NCI-H1417 (cell line): Measurements from ENCODE around the gene PARP1.

ENCODE experiments used
- DNase-seq, 3 experiments: peaks; one replicate each; lab custom pipeline; 2025; lab: John Stamatoyannopoulos, UW

The PARP1 gene

GRCh38 chr1:226406401-226406881 is 1.5 kb downstream of the PARP1 start:
- DNase-seq: peak in 2 of 3 experiments; percentile 23 to 67

DNA sequence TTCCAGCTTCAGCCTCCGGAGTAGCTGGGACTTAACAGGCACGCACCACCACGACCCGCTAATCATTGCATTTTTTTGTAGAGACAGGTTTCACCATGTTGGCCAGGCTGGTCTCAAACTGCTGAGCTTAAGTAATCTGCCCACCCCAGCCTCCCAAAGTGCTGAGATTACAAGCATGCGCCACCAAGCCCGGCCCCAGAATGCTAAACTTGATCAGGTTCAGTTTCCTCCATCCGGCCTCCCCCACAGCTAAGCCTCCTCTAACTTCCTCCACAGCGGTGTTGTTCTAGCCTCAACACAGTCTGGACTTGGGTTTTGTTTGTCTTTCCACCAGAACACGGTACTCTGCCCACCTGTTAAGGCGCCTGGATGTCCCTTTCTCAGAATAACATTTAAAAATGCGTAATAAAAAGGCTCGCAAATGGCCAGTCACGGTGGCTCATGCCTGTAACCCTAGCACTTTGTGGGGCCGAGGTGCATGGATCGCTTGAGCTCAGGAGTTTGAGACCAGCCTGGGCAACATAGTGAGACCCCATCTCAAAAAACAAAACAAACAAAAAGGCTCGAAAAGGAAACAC is 2.4 kb downstream of the PARP1 start:
- DNase-seq: no peak

DNA sequence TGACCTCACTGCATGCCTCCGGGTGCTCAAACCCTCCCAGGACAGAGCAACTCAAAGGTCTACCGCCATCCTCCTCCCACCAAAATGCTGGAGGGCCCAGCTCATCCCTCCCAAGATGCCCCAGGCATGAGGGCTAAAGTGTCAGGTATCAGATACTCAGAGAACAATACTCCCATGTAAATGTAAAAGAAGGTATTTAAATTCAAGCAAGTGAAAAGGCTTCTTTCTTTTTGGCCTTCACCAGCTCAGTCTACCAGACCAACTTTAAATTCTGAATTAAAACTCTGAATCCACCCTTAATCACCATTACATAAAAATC is 3.0 kb downstream of the PARP1 start:
- no peak for DNase-seq

DNA sequence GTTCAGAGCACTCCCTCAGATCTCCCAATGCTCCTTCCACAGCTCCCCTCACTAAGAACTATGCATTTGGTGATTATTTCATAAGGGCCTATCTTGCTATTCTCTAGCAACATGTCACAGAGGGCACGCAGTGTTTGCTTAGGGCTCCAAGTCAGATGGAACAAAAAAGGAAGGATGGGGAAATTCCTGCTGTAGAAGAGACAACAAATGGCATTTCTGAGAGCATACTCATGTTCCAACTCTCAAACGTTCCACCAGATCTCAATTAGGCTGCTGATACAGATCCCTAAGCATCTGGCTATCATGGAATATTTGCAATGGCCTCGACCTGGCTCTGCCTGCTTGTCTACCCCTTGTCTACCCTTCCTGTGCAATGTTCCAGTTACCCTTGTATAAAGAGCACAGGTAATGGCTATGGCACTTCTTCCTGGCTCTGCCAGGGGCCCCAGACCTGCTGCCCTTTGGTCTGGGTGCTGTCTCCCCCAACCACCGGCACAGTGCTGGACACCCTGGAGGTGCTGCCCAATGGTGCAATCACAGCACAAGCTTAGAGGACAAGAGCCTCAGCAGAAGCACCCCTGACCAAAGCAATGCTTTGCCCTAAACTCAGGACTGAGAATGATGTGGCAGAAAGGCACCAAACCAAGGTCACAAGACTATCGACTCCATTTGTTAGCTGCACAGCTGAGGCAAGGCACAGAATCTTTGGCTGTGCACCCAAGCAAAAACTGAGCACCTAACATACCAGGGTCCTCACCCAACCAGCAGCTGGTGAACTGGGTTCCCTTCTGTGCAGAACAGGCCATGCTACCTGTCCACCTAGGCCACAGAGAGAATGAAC is 3.6 kb downstream of the PARP1 start:
- DNase-seq: no peak

- DNase-seq: no peak
Observed at GRCh38 chr1:226403201-226404034, 4.5 kb downstream of the PARP1 start.

DNA sequence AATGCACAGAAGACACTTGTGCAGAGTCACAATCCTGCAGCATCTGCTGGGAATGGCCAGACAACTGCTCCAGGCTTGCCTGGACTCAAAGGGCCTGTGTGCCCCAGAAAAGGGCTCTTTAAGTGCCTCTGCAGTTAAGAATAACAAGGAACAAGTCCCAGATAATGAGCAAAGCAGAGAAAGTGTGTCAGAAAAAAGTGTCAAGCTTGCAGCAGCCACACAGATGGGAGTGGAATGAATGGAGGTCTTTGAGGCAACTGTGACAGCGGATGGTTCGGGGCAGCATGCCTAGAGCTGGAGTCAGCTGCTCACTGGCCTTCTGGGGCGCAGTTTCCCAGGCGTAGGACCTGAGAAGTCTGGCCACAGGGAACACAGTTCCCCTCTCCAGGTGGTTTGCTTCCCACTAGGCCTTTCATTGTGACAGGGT is 5.1 kb downstream of the PARP1 start:
- DNase-seq: no peak

GRCh38 chr1:226401355-226402303 is 6.3 kb downstream of the PARP1 start:
- DNase-seq: no peak

- DNase-seq: no peak
Observed at GRCh38 chr1:226400519-226401354, 7.2 kb downstream of the PARP1 start.

DNA sequence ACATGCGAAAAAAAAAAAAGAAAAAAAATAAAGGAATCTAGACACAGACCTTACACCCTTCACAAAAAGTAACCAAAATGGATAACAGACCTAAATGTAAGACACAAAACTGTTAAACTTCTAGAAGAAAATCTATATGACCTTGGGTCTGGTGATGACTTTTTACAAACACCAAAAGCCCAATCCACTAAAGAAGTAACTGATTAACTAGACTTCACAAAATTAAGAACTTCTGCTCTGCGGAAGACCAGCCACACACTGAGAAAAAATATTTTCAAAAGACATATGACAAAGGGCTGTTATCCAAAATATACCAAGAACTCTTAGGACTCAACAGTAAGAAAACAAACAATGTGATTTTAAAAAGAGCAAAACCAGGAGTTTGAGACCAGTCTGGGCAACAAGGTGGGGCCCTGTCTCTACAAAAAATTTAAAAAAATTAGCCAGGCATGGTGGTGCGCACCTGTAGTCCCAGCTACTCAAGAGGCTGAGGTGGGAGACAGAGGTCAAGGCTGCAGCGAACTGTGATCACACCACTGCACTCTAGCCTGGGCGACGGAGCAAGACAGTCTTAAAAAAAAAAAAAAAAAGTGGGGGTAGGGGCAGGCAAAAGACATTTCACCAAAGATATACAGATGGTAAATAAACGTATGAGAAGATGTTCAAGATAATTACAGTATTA is 9.8 kb downstream of the PARP1 start:
- no peak for DNase-seq

DNA sequence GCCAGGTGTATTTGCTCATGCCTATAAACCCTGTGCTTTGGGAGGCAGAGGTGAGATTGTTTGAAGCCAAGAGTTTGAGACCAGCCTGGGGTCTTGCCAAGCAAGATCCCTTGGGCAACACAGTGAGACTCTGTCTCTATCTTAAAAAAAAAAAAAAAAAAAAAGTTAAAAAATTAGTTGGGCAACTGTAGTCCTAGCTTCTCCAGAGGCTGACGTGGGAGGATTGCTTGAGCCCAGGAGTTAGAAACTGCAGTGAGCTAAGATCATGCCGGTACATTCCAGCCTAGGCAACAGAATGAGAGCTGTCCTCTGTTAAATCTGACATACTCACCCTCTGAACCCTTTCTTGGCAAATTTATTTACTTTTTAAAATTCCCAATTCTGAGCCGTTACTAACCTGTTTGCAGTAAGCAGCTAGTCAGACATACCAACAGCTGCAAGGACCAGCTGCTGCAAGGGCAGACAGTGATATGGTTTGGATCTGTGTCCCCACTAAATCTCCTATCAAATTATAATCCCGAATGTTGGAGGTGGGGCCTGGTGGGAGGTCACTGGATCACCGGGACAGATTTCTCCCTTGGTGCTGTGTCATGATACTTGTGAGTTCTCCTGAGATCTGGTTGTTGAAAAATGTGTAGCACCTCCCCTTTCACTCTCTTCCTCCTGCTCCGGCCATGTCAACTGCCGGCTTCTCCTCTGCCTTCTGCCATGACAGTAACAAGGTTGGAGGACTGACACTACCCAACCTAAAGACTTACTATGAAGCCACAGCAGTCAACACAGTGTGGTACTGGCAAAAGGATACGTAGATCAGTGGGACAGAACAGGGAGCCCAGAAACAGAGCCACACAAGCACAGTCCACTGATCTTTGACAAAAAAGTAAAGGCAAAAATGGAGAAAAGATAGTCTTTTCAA is 10.6 kb downstream of the PARP1 start:
- DNase-seq: no peak

DNA sequence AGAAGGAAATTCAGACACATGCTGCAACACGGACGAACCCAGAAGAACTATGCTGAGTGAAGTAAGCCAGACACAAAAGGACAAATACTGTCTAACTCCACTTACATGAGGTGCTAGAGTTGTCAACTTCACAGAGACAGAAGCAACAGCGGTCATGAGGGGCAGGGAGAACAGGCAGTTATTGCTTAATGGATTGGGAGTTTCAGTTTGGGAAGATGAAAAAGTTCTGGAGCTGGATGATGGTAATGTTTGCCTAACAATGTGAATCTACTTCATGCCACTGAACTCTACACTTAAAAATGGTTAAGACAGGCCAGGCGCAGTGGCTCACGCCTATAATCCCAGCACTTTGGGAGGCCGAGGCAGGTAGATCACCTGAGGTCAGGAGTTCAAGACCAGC is 12.1 kb downstream of the PARP1 start:
- no peak for DNase-seq

DNA sequence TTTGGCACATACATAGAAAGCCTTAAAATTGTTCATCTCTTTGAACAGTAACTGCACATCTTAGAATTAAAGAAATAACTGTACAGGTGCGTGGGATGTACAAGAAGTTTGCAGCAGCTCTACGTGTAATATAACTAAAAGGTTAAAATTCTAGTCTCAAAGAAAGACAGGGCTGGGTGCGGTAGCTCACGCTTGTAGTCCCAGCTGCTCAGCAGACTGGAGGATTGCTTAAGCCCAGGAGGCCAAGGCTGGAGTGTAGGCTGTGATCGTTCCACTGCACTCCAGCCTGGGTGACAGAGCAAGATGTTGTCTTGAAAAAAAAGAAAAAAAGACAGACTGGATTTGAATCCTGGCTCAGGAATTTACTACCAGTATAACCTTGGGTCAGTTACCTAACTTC is 13.4 kb downstream of the PARP1 start:
- DNase-seq: no peak

- DNase-seq: no peak
Observed at GRCh38 chr1:226390681-226391080, 17.2 kb downstream of the PARP1 start.

- no peak for DNase-seq
Observed at GRCh38 chr1:226388131-226388530, 19.8 kb downstream of the PARP1 start.

DNA sequence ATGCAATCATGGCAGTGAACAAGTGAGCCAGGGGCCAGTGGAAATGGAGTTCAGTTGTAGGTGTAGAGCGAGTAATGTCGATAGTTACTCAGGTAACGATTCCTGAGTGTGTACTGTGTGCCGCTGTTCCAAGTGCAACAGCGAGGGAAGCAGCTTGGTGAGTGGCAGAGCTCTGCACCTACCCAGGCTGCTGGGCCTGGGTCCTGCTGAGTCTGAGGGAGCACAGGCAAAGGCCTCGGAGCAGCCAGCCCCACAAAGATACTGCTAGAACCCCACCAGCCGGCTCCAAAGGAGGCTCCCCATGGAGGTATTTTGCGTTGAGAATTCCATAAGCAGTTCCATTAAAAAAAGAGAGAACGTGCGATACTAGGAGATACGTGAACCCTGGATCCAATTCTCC is 23.2 kb downstream of the PARP1 start:
- no peak for DNase-seq

- no peak for DNase-seq
Observed at GRCh38 chr1:226384040-226384439, 23.9 kb downstream of the PARP1 start.

- DNase-seq: no peak
Observed at GRCh38 chr1:226382030-226382429, 25.9 kb downstream of the PARP1 start.

GRCh38 chr1:226381226-226381998 is 26.5 kb downstream of the PARP1 start:
- no peak for DNase-seq
